Peyer's patch (tissue), 4 donors: ENCODE data around the gene CYB5R3. TPM values are rescaled to one million over a fixed set of nuclear protein-coding genes. Genes with fewer than 3 reads are reported as not detected.

Experiments
- DNase-seq, 3 donors: peaks; one replicate each; pipeline ENCODE4 v3.0.0-alpha.2; 2017 to 2019
- H3K27ac ChIP-seq, 4 donors: fragments of 200-600 bp; sonication (generic); one replicate each; pipeline ENCODE4 v1.5.1; 2016 to 2019
- H3K27me3 ChIP-seq, 2 donors: fragments of 200-600 bp; sonication (generic); one replicate each; pipeline ENCODE4 v1.5.1; 2019
- H3K36me3 ChIP-seq, 3 donors: fragments of 200-600 bp; sonication (generic); one replicate each; pipeline ENCODE4 v1.5.1; 2016 to 2019
- H3K4me1 ChIP-seq, 4 donors: fragments of 200-600 bp; sonication (generic); one replicate each; pipeline ENCODE4 v1.5.1; 2016 to 2019
- H3K4me3 ChIP-seq, 4 donors: fragments of 200-600 bp; sonication (generic); 1 replicate in 3 of 4; 2 replicates in 1 of 4; pipeline ENCODE4 v1.5.1; 2016 to 2019; ENCODE audit warnings: mild to moderate bottlenecking in 1 of 4
- H3K9me3 ChIP-seq, 4 donors: fragments of 200-600 bp; sonication (generic); one replicate each; pipeline ENCODE4 v1.5.1; 2016 to 2019; ENCODE audit warnings: mild to moderate bottlenecking in 1 of 4
- POLR2A ChIP-seq, 2 donors: fragments of 450-650 bp; IDR thresholded peaks; one replicate each; pipeline ENCODE4 v1.5.1; 2017; ENCODE audit warnings: antibody characterized with exemption in 2 of 2, mild to moderate bottlenecking in 2 of 2, moderate library complexity in 2 of 2
- total RNA-seq, 4 donors: library from RNA; depleted of rRNA; stranded (reverse); fragments of >200 nt; gene quantifications; one replicate each; pipeline ENCODE4 v1.1.0, GENCODE V29; 2016
- TF ChIP-seq, protein P1 (sequence below), 6 experiments: fragments of 450-650 bp in 4 of 6; fragments of 200-600 bp in 2 of 6; sonication (generic) in 1 of 6; IDR thresholded peaks; one replicate each; pipeline ENCODE4 v1.5.1; 2017 to 2019; ENCODE audit warnings: antibody characterized with exemption in 6 of 6, mild to moderate bottlenecking in 3 of 6, moderate library complexity in 1 of 6

Gene CYB5R3
- total RNA-seq, 4 donors from 2014 or later: 59.4 to 147 (median 117) TPM

- no peak overlapping the region for H3K27ac ChIP-seq
- H3K9me3 ChIP-seq: no peaks in the 10 kb centered on the region
- H3K4me3 ChIP-seq: no peak overlapping the region
- TF ChIP-seq, protein P1, sequence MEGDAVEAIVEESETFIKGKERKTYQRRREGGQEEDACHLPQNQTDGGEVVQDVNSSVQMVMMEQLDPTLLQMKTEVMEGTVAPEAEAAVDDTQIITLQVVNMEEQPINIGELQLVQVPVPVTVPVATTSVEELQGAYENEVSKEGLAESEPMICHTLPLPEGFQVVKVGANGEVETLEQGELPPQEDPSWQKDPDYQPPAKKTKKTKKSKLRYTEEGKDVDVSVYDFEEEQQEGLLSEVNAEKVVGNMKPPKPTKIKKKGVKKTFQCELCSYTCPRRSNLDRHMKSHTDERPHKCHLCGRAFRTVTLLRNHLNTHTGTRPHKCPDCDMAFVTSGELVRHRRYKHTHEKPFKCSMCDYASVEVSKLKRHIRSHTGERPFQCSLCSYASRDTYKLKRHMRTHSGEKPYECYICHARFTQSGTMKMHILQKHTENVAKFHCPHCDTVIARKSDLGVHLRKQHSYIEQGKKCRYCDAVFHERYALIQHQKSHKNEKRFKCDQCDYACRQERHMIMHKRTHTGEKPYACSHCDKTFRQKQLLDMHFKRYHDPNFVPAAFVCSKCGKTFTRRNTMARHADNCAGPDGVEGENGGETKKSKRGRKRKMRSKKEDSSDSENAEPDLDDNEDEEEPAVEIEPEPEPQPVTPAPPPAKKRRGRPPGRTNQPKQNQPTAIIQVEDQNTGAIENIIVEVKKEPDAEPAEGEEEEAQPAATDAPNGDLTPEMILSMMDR (IDR thresholded peaks at IDR 0.05): no peak
- TF ChIP-seq POLR2A (IDR thresholded peaks at IDR 0.05): no peak
- no peak for DNase-seq
- no peaks in the 10 kb centered on the region for H3K27me3 ChIP-seq
- H3K4me1 ChIP-seq: no peaks in the 10 kb centered on the region
- peaks cover 0 to 95% (median 0%) of the 10 kb centered on the region in 3 donors for H3K36me3 ChIP-seq
These were observed 57.2 kb downstream of the CYB5R3 start for GRCh38 chr22:42591987-42592386.

GRCh38 chr22:42587588-42588175 is 61.5 kb downstream of the CYB5R3 start:
- Histone ChIP-seq H3K27me3 (no peaks in the 10 kb centered on the region), H3K36me3 (peaks cover 0 to 91% (median 0%) of the 10 kb centered on the region in 3 donors), H3K4me1 (peaks cover 0 to under 1% (median 0%) of the 10 kb centered on the region in 4 donors), H3K27ac (no peak overlapping the region), H3K9me3 (no peaks in the 10 kb centered on the region), H3K4me3 (no peak overlapping the region)
- TF ChIP-seq, protein P1 (IDR thresholded peaks at IDR 0.05): no peak
- no peak for TF ChIP-seq POLR2A (IDR thresholded peaks at IDR 0.05)
- DNase-seq: no peak

- no peak for DNase-seq
- H3K36me3 ChIP-seq: peaks cover 0 to 78% (median 0%) of the 10 kb centered on the region in 3 donors
These were observed 62.8 kb downstream of the CYB5R3 start for GRCh38 chr22:42586381-42586780.

DNA sequence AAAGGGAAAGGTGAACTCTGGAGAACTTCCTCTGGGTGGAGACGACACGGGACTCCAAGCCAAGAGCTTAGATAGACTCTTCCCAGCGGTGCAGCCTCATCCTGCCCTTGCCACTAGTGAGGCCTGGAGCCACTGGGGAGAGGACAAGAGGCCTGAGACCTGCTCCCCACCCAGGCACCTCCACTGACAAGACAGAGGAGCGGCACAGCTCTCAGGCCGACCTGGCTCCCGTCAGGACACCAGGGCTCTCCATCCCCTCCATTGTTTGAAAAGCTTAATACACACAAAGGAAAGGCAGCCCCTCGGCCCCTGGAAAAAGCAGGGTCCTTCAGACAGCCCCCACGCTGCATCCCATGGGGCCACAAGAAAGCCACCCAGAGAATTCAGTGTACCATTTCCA is 64.1 kb downstream of the CYB5R3 start:
- TF ChIP-seq, protein P1 (IDR thresholded peaks at IDR 0.05): no peak
- no peak for TF ChIP-seq POLR2A (IDR thresholded peaks at IDR 0.05)
- no peak overlapping the region for H3K27ac ChIP-seq
- DNase-seq: no peak
- no peak overlapping the region for H3K4me3 ChIP-seq
- H3K9me3 ChIP-seq: no peaks in the 10 kb centered on the region
- peaks cover 0 to 67% (median 0%) of the 10 kb centered on the region in 3 donors for H3K36me3 ChIP-seq
- H3K27me3 ChIP-seq: no peaks in the 10 kb centered on the region
- peaks cover 0 to 8% (median 0%) of the 10 kb centered on the region in 4 donors for H3K4me1 ChIP-seq

More at GRCh38 chr22:42586381-42586780, 62.8 kb downstream of the CYB5R3 start:
- Histone ChIP-seq H3K27me3 (no peaks in the 10 kb centered on the region), H3K4me1 (peaks cover 0 to 8% (median 0%) of the 10 kb centered on the region in 4 donors), H3K27ac (no peak overlapping the region), H3K9me3 (no peaks in the 10 kb centered on the region), H3K4me3 (no peak overlapping the region)
- TF ChIP-seq POLR2A (IDR thresholded peaks at IDR 0.05): no peak
- TF ChIP-seq, protein P1 (IDR thresholded peaks at IDR 0.05): no peak

DNA sequence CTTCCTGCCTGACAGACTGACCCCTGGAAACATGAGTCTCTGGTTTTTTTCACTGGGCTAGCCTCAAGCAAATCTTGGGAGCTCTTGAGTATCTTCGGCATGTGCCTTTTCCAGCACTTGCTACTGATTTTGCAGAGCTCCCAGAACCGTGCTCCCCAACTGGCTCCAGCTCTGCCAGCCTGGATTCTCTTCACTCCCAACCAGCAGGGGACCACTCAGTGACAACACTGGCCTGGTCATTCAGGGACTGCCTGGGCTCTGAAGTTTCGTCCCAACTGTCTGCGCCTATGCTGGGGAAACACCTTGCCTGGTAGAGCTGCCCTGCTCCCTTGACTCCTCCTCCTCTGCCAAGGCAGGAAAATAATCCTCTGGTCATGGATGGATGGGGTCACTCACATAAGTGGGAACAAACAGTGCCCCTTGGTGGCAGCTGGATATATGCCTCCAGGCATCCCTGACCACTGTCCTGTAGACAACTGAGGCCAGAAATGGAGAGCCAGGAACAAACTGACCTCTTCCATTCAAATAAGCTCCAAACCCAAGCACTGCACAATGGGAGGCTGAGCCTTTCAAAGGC is 64.7 kb downstream of the CYB5R3 start:
- DNase-seq: no peak
- no peak overlapping the region for H3K27ac ChIP-seq

More for the DNA sequence above, 64.7 kb downstream of the CYB5R3 start:
- Histone ChIP-seq H3K4me1 (peaks cover 0 to 8% (median 0%) of the 10 kb centered on the region in 4 donors), H3K36me3 (peaks cover 0 to 60% (median 0%) of the 10 kb centered on the region in 3 donors), H3K9me3 (no peaks in the 10 kb centered on the region), H3K4me3 (no peak overlapping the region), H3K27me3 (no peaks in the 10 kb centered on the region)
- TF ChIP-seq POLR2A (IDR thresholded peaks at IDR 0.05): no peak
- TF ChIP-seq, protein P1 (IDR thresholded peaks at IDR 0.05): no peak
